ENCODE results near the gene TOR4A. TPM values are rescaled to one million over a fixed set of nuclear protein-coding genes. Genes with fewer than 3 reads are reported as not detected.

The TOR4A gene
- total RNA-seq, 1 experiment from 2014 or later: 38.2 TPM

GRCh38 chr9:137279741-137280473 lies 2.4 kb downstream of the TOR4A start:
- no peak for DNase-seq (ENCODE audit: low spot score)
- in situ Hi-C loops (cut with HindIII; ENCODE audit: low sequenced_read_pairs): no loop called here

- in situ Hi-C loops (cut with HindIII; ENCODE audit: low sequenced_read_pairs): no loop called here
- DNase-seq (ENCODE audit: low spot score): no peak
These were observed 3.2 kb downstream of the TOR4A start for GRCh38 chr9:137280474-137281344.

GRCh38 chr9:137281345-137282116 lies 4.0 kb downstream of the TOR4A start:
- in situ Hi-C loops (cut with HindIII; ENCODE audit: low sequenced_read_pairs): no loop called here
- DNase-seq (ENCODE audit: low spot score): no peak

- in situ Hi-C loops (cut with HindIII; ENCODE audit: low sequenced_read_pairs): no loop called here
- peak; percentile 30 for DNase-seq (ENCODE audit: low spot score)
These were observed 9.5 kb downstream of the TOR4A start for GRCh38 chr9:137286975-137287383.

- in situ Hi-C loops (cut with HindIII; ENCODE audit: low sequenced_read_pairs): no loop called here
- DNase-seq (ENCODE audit: low spot score): no peak
These were observed 15.6 kb downstream of the TOR4A start for GRCh38 chr9:137293094-137293481.

- no peak for DNase-seq (ENCODE audit: low spot score)
- in situ Hi-C loops (cut with HindIII; ENCODE audit: low sequenced_read_pairs): no loop called here
These were observed 16.1 kb downstream of the TOR4A start for GRCh38 chr9:137293482-137294090.

GRCh38 chr9:137294091-137294680 lies 16.7 kb downstream of the TOR4A start:
- DNase-seq (ENCODE audit: low spot score): peak; percentile 23
- in situ Hi-C loops (cut with HindIII; ENCODE audit: low sequenced_read_pairs): no loop called here

GRCh38 chr9:137294681-137295237 lies 17.2 kb downstream of the TOR4A start:
- in situ Hi-C loops (cut with HindIII; ENCODE audit: low sequenced_read_pairs): no loop called here
- no peak for DNase-seq (ENCODE audit: low spot score)

- DNase-seq (ENCODE audit: low spot score): no peak
- in situ Hi-C loops (cut with HindIII; ENCODE audit: low sequenced_read_pairs): no loop called here
These were observed 17.8 kb downstream of the TOR4A start for GRCh38 chr9:137295238-137295811.

- in situ Hi-C loops (cut with HindIII; ENCODE audit: low sequenced_read_pairs): no loop called here
- DNase-seq (ENCODE audit: low spot score): no peak
These were observed 18.5 kb downstream of the TOR4A start for GRCh38 chr9:137295849-137296669.

GRCh38 chr9:137296670-137297664 lies 19.4 kb downstream of the TOR4A start:
- in situ Hi-C loops (cut with HindIII; ENCODE audit: low sequenced_read_pairs): no loop called here
- no peak for DNase-seq (ENCODE audit: low spot score)

- DNase-seq (ENCODE audit: low spot score): no peak
- in situ Hi-C loops (cut with HindIII; ENCODE audit: low sequenced_read_pairs): no loop called here
These were observed 20.4 kb downstream of the TOR4A start for GRCh38 chr9:137297966-137298365.

GRCh38 chr9:137298401-137299202 lies 21.1 kb downstream of the TOR4A start:
- no peak for DNase-seq (ENCODE audit: low spot score)
- in situ Hi-C loops (cut with HindIII; ENCODE audit: low sequenced_read_pairs): no loop called here

GRCh38 chr9:137299203-137299565 lies 21.7 kb downstream of the TOR4A start:
- DNase-seq (ENCODE audit: low spot score): no peak
- in situ Hi-C loops (cut with HindIII; ENCODE audit: low sequenced_read_pairs): no loop called here

GRCh38 chr9:137299938-137300337 lies 22.4 kb downstream of the TOR4A start:
- in situ Hi-C loops (cut with HindIII; ENCODE audit: low sequenced_read_pairs): no loop called here
- DNase-seq (ENCODE audit: low spot score): peak; percentile 24
